Progenitor cell of endocrine pancreas (in vitro differentiated cells): Measurements from ENCODE around the gene PTPN13. TPM values are rescaled to one million over a fixed set of nuclear protein-coding genes. Genes with fewer than 3 reads are reported as not detected.

ENCODE experiments used
- DNase-seq: peaks from one replicate; pipeline ENCODE4 v3.0.0; 2021; ENCODE audit warnings: low spot score; ENCODE audit not compliant: unreplicated experiment
- H3K27ac Mint-ChIP-seq: 2 replicates; pipeline ENCODE4 v1.8.0; 2021; ENCODE audit warnings: mild to moderate bottlenecking, moderate library complexity, mixed read lengths
- H3K27me3 Mint-ChIP-seq: 2 replicates; pipeline ENCODE4 v1.8.0; 2021; ENCODE audit warnings: mixed read lengths
- H3K36me3 Mint-ChIP-seq: 2 replicates; pipeline ENCODE4 v1.8.0; 2022; ENCODE audit warnings: mixed read lengths; ENCODE audit not compliant: insufficient read depth
- H3K4me1 Mint-ChIP-seq: 2 replicates; pipeline ENCODE4 v1.8.0; 2021; ENCODE audit warnings: low read depth, mixed read lengths
- H3K4me3 Mint-ChIP-seq: 2 replicates; pipeline ENCODE4 v1.8.0; 2021; ENCODE audit warnings: low read depth, mild to moderate bottlenecking, moderate library complexity, mixed read lengths
- H3K9me3 Mint-ChIP-seq: 2 replicates; pipeline ENCODE4 v1.8.0; 2021; ENCODE audit warnings: low read depth, mixed read lengths
- CTCF ChIP-seq: fragments of 200-600 bp; sonication (generic); IDR thresholded peaks from one replicate; pipeline ENCODE4 v1.5.0; 2021; ENCODE audit warnings: antibody characterized with exemption, mild to moderate bottlenecking; ENCODE audit not compliant: unreplicated experiment
- total RNA-seq: library from RNA; stranded (reverse); gene quantifications from 2 replicates; pipeline ENCODE4 v1.2.1, GENCODE V29; 2021

The PTPN13 gene
- total RNA-seq, 1 donor from 2014 or later, result 63.1 TPM

- H3K27me3 Mint-ChIP-seq, result no peaks in the 10 kb centered on the region
- H3K27ac Mint-ChIP-seq, result no peak overlapping the region
- DNase-seq, result no peak
- peaks cover 12% of the 10 kb centered on the region for H3K4me1 Mint-ChIP-seq
- TF ChIP-seq CTCF, result no peak
- no peak overlapping the region for H3K4me3 Mint-ChIP-seq
- no peaks in the 10 kb centered on the region for H3K36me3 Mint-ChIP-seq
- no peaks in the 10 kb centered on the region for H3K9me3 Mint-ChIP-seq
Observed at GRCh38 chr4:86579941-86580340, 14.2 kb upstream of the PTPN13 start.

GRCh38 chr4:86582410-86582809 lies 11.7 kb upstream of the PTPN13 start:
- no peak for TF ChIP-seq CTCF
- no peak overlapping the region for H3K4me3 Mint-ChIP-seq
- no peaks in the 10 kb centered on the region for H3K36me3 Mint-ChIP-seq
- H3K27ac Mint-ChIP-seq, result no peak overlapping the region
- no peaks in the 10 kb centered on the region for H3K9me3 Mint-ChIP-seq
- H3K4me1 Mint-ChIP-seq, result peaks cover 16% of the 10 kb centered on the region
- no peak for DNase-seq
- H3K27me3 Mint-ChIP-seq, result no peaks in the 10 kb centered on the region

GRCh38 chr4:86586160-86586572 lies 7.9 kb upstream of the PTPN13 start:
- H3K4me1 Mint-ChIP-seq, result peaks cover 17% of the 10 kb centered on the region
- H3K9me3 Mint-ChIP-seq, result no peaks in the 10 kb centered on the region
- peak overlapping the region; percentile 19 for H3K27ac Mint-ChIP-seq
- no peaks in the 10 kb centered on the region for H3K27me3 Mint-ChIP-seq
- H3K36me3 Mint-ChIP-seq, result no peaks in the 10 kb centered on the region
- no peak for TF ChIP-seq CTCF
- H3K4me3 Mint-ChIP-seq, result no peak overlapping the region
- DNase-seq, result no peak

GRCh38 chr4:86586626-86587380 lies 7.3 kb upstream of the PTPN13 start:
- Mint-ChIP-seq H3K4me3 (no peak overlapping the region), H3K27me3 (no peaks in the 10 kb centered on the region), H3K9me3 (no peaks in the 10 kb centered on the region), H3K4me1 (peaks cover 17% of the 10 kb centered on the region), H3K27ac (peak overlapping the region; percentile 8), H3K36me3 (no peaks in the 10 kb centered on the region)
- no peak for TF ChIP-seq CTCF
- DNase-seq, result no peak

- DNase-seq, result no peak
- no peaks in the 10 kb centered on the region for H3K27me3 Mint-ChIP-seq
- no peak overlapping the region for H3K4me3 Mint-ChIP-seq
- peaks cover 20% of the 10 kb centered on the region for H3K4me1 Mint-ChIP-seq
- no peaks in the 10 kb centered on the region for H3K9me3 Mint-ChIP-seq
- no peaks in the 10 kb centered on the region for H3K36me3 Mint-ChIP-seq
- TF ChIP-seq CTCF, result no peak
- H3K27ac Mint-ChIP-seq, result peak overlapping the region; percentile 11
Observed at GRCh38 chr4:86587381-86588140, 6.6 kb upstream of the PTPN13 start.
